Right atrium auricular region (tissue), 2 donors: Measurements from ENCODE around the gene ZNF879. TPM values are rescaled to one million over a fixed set of nuclear protein-coding genes. Genes with fewer than 3 reads are reported as not detected.

Experiments
- DNase-seq: peaks from one replicate; pipeline ENCODE4 v3.0.0-alpha.2; 2019; ENCODE audit warnings: low spot score
- H3K27ac ChIP-seq, 2 donors: fragments of 200-600 bp; sonication (generic); 1 replicate in 1 of 2; 2 replicates in 1 of 2; pipeline ENCODE4 v1.5.1; 2016 to 2019
- H3K27me3 ChIP-seq, 2 donors: fragments of 200-600 bp; sonication (generic); one replicate each; pipeline versions ENCODE4 v1.5.1 to v1.6.0; 2017 to 2019
- H3K36me3 ChIP-seq: fragments of 200-600 bp; sonication (generic); one replicate; pipeline ENCODE4 v1.5.1; 2016
- H3K4me1 ChIP-seq, 2 donors: fragments of 200-600 bp; sonication (generic); one replicate each; pipeline versions ENCODE4 v1.5.1 to v1.6.0; 2017 to 2019
- H3K4me3 ChIP-seq, 2 donors: fragments of 200-600 bp; sonication (generic); 1 replicate in 1 of 2; 2 replicates in 1 of 2; pipeline ENCODE4 v1.5.1; 2017 to 2019; ENCODE audit warnings: mild to moderate bottlenecking in 1 of 2, moderate library complexity in 1 of 2
- H3K9me3 ChIP-seq, 2 donors: fragments of 200-600 bp; sonication (generic); one replicate each; pipeline ENCODE4 v1.5.1; 2019
- CTCF ChIP-seq, 2 donors: fragments of 200-600 bp; sonication (generic); IDR thresholded peaks; one replicate each; pipeline ENCODE4 v1.5.1; 2019; ENCODE audit warnings: antibody characterized with exemption in 2 of 2
- total RNA-seq, 2 donors: library from RNA; depleted of rRNA; stranded (reverse); fragments of >200 nt; gene quantifications; one replicate each; pipeline ENCODE4 v1.1.0, GENCODE V29; 2016

Gene ZNF879
- total RNA-seq, 2 donors from 2014 or later: 2.6 to 6.9 TPM

GRCh38 chr5:178986326-178986960, 37.2 kb upstream of the ZNF879 start:
- H3K27me3 ChIP-seq: no peaks in the 10 kb centered on the region
- no peaks in the 10 kb centered on the region for H3K4me1 ChIP-seq
- H3K9me3 ChIP-seq: peaks cover 6 to 68% of the 10 kb centered on the region in 2 donors
- no peak overlapping the region for H3K27ac ChIP-seq
- no peak for TF ChIP-seq CTCF (IDR thresholded peaks at IDR 0.05)
- no peak overlapping the region for H3K4me3 ChIP-seq
- no peaks in the 10 kb centered on the region for H3K36me3 ChIP-seq
- DNase-seq: no peak

- no peak for TF ChIP-seq CTCF (IDR thresholded peaks at IDR 0.05)
- H3K27ac ChIP-seq: no peak overlapping the region
- H3K36me3 ChIP-seq: no peaks in the 10 kb centered on the region
- no peak overlapping the region for H3K4me3 ChIP-seq
- H3K27me3 ChIP-seq: no peaks in the 10 kb centered on the region
- H3K9me3 ChIP-seq: peaks cover 6 to 49% of the 10 kb centered on the region in 2 donors
- H3K4me1 ChIP-seq: no peaks in the 10 kb centered on the region
- no peak for DNase-seq
These were observed 35.0 kb upstream of the ZNF879 start for GRCh38 chr5:178988436-178989220.

DNA sequence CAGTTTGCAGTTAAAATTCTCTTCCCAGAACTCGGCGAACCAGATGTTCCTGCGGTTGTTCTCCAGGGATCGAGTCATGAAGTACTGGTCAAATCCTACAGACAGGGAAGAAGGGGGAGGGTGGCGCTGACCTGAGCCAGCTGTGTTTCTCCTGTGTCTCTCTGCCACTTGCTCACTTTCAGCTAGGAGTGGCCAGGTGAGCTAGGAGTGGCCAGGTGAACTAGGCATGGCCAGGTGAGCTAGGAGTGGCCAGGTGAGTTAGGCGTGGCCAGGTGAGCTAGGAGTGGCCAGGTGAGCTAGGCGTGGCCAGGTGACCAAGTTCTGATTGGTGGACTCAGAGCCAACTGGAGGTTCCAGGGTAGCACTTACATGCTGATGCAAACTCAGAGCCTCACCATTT, 34.3 kb upstream of the ZNF879 start:
- no peak overlapping the region for H3K4me3 ChIP-seq
- TF ChIP-seq CTCF (IDR thresholded peaks at IDR 0.05): no peak
- no peaks in the 10 kb centered on the region for H3K4me1 ChIP-seq
- no peak for DNase-seq
- peaks cover 6 to 44% of the 10 kb centered on the region in 2 donors for H3K9me3 ChIP-seq
- no peaks in the 10 kb centered on the region for H3K36me3 ChIP-seq
- no peaks in the 10 kb centered on the region for H3K27me3 ChIP-seq
- no peak overlapping the region for H3K27ac ChIP-seq

GRCh38 chr5:178990491-178990890, 33.1 kb upstream of the ZNF879 start:
- Histone ChIP-seq H3K27me3 (no peaks in the 10 kb centered on the region), H3K4me1 (no peaks in the 10 kb centered on the region), H3K27ac (no peak overlapping the region), H3K36me3 (no peaks in the 10 kb centered on the region), H3K9me3 (peaks cover 6 to 33% of the 10 kb centered on the region in 2 donors), H3K4me3 (no peak overlapping the region)
- TF ChIP-seq CTCF (IDR thresholded peaks at IDR 0.05): no peak
- no peak for DNase-seq

DNA sequence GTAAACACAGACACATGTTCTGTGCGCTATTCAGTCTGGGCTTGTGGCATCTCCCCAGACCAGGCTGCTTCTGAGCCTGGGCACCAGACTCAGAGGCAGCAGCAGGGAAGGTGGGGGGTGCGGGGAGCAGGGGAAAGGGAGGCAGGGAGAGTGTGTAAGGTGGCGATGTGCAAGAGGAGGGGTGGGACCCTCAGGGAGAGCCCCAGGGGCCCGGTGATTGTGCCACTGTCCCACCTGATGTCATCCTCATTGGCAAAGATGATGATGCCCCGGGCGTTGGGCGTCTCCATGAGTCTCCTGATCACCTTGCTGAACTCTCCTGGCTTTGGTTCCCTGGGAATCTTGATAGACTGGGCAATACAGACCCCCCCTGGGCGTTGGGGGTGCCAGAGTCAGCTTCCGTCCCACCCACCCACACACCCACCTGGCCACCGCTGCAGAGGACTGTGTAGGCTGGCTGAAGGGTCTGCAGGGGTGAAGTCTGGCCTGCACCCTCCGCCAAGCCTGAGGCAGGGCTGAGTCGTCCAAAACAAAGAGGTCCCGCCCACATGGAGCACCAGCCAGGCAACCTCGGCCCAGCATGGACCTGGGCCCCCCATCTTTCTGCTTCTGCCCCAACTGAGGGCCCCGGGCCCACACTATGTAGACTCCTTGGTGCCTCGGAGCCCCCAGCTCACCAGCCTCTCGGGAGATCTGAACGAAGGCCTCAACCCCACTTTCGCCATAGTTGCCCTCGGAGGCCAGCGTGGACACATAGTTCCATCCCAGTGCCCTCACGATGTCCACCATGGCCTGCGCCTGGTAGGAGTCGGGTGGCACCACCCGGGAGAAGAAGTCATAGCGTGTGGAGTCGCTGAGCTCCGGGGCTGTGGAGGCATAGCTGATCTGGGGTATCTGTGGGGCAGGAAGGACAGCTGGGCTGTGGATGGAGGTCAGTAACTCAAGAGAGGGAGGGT, 32.1 kb upstream of the ZNF879 start:
- H3K27me3 ChIP-seq: no peaks in the 10 kb centered on the region
- H3K27ac ChIP-seq: no peak overlapping the region
- H3K36me3 ChIP-seq: no peaks in the 10 kb centered on the region
- no peaks in the 10 kb centered on the region for H3K4me1 ChIP-seq
- DNase-seq: no peak
- no peak for TF ChIP-seq CTCF (IDR thresholded peaks at IDR 0.05)
- H3K9me3 ChIP-seq: peaks cover 4 to 24% of the 10 kb centered on the region in 2 donors
- no peak overlapping the region for H3K4me3 ChIP-seq
